Left colon (tissue), 2 donors: Measurements from ENCODE around the gene NCAM1. TPM values are rescaled to one million over a fixed set of nuclear protein-coding genes. Genes with fewer than 3 reads are reported as not detected.

Experiments used
- ATAC-seq: fragments of 200-7000 bp; cut with Tn5 transposase; one replicate; pipeline ENCODE4 v1.9.1; 2020; ENCODE audit warnings: mild to moderate bottlenecking, moderate library complexity
- DNase-seq, 2 donors: peaks; one replicate each; pipeline ENCODE4 v3.0.0-alpha.2; 2020
- intact Hi-C, 2 donors: fragments of 100-400 bp; cut with DNase I in 1 of 2; cut with micrococcal nuclease in 1 of 2; formaldehyde crosslinking; loops; one replicate each; pipeline versions ENCODE4 v1.11.2 to v1.14.0; 2022; cut with DNase I, micrococcal nuclease
- total RNA-seq, 2 donors: library from RNA; stranded (reverse); fragmentation: NEBNext Ultra II Directional; extraction: Animal tissue kit (Norgen Biotek cat#: 25700); gene quantifications; one replicate each; pipeline ENCODE4 v1.2.1, GENCODE V29; 2021
- donor health status: DM: no; HTN: no; CAD: no.
- donor health status: DM: yes; HTN: yes; CAD: no.

The NCAM1 gene
- total RNA-seq, 2 donors from 2014 or later = 3.1 to 12.1 TPM

GRCh38 chr11:113255741-113256140 lies 294.5 kb downstream of the NCAM1 start:
- ATAC-seq (no peak), DNase-seq (no peak)
- intact Hi-C loops = no loop called here

DNA sequence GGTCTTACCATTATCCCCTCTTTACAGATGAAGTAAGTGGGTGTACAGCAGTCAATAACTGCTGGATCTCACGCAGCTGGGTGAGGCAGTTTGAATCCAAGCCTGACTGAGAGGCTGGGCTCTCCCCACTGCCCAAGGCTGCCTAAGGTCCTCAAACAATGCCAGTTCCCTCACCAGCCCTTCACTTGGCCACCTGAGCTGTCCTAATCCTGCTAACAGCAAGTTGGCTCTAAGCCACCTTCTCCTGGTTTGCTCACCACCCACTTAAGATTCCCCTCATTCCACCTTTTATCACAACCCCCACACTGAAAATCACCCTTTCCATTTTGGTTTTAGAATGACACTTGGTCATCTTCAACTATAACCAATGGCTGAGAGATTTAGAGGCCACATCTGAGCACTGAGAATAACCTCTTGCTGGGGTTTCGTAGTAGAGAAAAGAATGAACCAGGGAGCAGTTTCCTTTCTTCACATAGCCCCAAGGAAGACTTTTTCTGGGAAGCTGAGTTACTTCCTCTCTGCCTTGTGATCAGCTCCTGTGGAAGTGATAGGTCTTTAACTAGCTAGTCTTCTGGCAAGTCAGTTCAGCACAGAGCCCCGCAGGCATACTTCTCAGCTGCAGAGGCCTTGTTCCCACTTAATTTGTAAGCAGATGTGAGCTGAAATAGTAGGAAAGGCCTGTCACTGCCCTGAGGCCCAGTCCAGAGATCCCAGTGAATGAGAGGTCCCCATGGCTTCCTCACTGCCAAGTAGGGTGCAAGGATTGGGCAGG lies 295.4 kb downstream of the NCAM1 start:
- no peak for DNase-seq
- ATAC-seq = no peak
- intact Hi-C loops = no loop called here

DNA sequence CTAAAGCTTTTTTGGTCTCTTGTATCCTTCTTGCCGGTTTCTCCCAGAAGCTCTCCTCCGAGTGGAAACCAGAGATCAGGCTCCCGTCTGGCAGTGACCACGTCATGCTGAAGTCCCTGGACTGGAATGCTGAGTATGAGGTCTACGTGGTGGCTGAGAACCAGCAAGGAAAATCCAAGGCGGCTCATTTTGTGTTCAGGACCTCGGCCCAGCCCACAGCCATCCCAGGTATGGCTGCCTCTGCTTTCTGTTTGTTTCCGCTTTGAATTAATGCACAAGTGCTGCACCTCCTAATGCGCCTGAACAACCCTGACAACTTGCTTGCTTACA lies 298.8 kb downstream of the NCAM1 start:
- intact Hi-C loops = no loop called here
- ATAC-seq (no peak), DNase-seq (no peak)

DNA sequence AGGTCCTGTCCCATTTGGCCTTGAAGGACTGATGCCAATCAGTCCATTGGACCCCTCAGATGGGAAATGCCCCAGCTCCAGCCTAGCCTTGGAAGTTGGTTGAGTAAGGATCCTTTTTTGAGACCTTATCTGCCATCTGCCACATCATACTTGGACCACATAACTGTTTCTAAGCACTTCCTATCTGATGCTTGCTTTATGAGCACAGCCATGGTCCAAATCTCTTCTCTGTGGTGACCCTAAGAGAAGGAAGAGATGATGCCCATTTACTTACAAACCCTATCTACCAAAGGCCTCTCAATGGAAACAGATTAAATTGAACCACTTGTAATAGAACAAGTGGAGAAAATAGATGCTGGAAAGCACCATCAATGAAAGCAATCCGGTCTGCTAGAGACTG lies 299.3 kb downstream of the NCAM1 start:
- DNase-seq = no peak
- intact Hi-C loops = no loop called here

DNA sequence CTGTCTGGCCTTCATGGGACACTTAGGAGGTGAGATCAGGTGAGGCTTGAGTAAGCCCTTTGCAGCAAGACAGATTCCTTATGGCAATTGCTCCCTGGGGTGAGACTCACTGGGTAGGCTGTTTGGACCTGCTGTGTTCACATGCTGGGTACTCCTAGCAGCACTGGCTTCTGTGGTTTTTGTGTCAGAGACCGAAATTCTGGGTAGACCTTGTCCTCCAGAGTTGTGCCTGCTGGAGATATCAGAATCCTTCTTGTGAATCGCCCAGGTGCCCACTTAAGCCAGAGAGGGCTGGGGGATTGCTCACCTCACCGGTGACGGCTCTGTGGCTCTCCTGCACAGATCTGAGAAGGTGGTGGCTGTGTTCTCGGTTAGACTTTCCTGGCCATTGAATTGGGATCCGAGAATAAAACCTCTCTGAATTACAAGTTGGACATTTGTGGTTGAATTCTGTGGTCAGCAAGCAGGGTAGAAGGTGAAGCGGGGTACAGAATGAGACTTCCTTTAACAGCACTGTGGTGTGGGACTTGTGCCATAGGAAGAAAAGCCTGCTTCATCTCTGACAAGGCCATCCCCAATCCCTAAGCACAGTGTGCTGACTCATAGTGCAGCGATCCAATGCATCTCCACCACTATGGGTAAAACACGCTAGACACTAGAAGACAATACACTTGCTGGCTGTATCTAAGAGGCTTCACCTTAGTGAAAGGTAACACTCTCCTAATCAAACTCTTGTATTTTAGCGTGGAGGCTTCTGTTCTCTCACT lies 300.7 kb downstream of the NCAM1 start:
- intact Hi-C loops = no loop called here
- ATAC-seq = no peak
- DNase-seq = no peak

More for the DNA sequence above, 299.3 kb downstream of the NCAM1 start:
- ATAC-seq = no peak

DNA sequence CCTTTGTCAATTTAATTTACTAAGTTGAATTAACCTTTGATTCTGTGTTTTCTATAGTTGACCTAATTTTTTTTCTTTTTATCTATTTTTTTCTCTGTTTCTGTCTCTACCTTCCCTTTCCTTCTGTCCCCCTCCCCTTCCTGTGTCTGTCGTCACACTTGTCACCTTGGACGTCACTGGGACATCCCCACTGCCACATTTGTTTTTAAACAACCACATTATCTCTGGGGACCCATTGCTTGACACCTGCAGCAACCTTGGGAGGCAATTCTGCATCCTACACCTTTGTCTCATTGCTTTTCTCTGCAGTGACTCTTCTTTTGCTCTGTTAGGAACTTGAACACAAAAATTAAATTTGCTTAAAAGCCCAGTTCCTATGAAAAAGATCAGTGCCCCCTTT lies 301.4 kb downstream of the NCAM1 start:
- intact Hi-C loops = no loop called here

DNA sequence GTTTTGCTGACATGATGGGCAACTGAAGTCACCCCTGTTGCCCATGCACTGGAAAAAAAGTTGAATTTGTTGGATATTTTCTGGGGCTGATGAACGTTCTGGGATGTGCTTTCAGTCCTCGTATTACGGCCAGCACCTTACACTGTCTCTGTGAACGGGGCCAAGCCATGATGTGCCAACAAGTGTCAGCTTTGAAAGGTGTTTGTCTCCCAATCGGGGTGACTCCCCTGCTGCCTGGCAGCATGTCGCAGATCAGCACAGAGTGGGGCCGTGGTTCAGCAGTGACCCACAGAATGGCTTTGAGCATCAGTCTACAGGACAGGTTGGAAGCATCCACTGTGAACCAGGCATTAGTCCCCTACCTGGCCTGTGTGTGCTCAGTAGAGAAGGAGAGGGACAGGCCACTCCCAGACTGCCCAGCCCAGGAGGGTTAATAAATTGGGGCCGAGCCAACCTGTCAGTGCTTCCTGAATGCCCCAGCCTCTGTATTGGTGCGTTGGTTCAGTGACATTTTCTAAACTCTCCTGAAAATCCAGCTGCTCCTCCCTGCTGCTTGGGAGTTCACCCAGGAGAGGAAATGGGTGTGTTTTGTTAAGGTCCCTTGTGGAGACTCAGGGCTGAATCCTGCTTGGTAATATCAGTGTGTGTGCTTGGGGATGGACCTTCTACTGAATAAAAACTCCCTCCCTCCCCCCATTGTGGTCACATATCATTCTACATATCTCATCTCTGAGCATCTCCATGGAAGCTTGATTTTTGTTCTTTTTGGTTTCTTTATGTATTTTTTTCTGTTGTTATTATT lies 302.4 kb downstream of the NCAM1 start:
- no peak for DNase-seq
- intact Hi-C loops = no loop called here
- no peak for ATAC-seq

More for the DNA sequence above, 301.4 kb downstream of the NCAM1 start:
- DNase-seq (no peak), ATAC-seq (no peak)

- intact Hi-C loops = no loop called here
- ATAC-seq = no peak
- no peak for DNase-seq
Measured at GRCh38 chr11:113265362-113265761, 304.1 kb downstream of the NCAM1 start.

DNA sequence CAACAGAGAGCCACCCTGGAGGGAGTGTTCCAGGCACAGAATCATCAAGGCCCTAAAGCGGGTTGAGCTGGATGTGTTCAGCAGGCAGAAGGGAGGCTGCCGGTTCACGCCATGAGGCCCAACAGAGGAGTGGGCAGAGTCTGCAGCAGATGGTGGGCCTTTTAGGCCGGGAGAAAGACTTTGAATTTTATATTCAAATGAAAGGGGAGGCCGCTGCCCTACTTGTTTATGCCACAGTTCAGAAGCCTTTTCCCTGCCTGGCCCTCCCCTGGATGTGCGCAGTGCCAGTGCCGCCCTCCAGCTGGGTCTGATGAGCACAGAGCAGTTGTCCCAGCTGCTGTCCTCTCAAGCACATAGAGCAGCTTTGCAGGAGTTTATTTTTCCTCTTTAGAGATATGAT lies 306.3 kb downstream of the NCAM1 start:
- ATAC-seq (no peak), DNase-seq (no peak)
- intact Hi-C loops = no loop called here

GRCh38 chr11:113269096-113269495 lies 307.9 kb downstream of the NCAM1 start:
- intact Hi-C loops = no loop called here
- ATAC-seq (no peak), DNase-seq (no peak)

DNA sequence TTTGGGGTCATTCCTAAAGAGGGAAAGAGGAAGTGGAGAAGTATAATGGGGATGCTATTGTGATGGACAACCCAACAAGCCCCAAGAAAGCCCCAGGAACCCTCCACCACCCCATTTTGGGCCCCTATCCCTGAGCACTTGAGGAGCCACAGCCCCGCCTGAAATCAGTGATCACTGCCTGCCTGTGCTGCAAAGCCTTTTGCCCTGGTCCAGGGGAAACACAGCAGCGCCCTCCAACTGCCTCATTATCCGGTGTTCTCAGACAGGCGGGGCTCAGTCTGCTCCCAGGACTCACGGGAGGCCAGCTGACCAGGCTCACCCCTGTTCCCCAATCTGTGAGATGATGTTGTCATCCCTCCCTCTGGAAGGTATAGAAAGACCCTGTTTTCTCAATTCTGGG lies 308.4 kb downstream of the NCAM1 start:
- no peak for ATAC-seq
- intact Hi-C loops = no loop called here
- DNase-seq = no peak

DNA sequence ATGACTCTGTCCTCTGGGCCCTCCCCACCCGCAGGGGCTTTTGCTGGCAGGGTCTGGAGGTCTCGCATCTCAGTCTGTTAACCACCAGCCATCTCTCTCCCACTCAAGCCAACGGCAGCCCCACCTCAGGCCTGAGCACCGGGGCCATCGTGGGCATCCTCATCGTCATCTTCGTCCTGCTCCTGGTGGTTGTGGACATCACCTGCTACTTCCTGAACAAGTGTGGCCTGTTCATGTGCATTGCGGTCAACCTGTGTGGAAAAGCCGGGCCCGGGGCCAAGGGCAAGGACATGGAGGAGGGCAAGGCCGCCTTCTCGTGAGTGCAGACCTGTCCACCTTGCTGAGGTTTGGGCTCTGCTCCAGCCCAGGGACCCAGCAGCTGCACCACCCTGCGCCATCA lies 308.9 kb downstream of the NCAM1 start:
- DNase-seq = no peak
- no peak for ATAC-seq
- intact Hi-C loops = no loop called here

GRCh38 chr11:113271551-113272245 lies 310.5 kb downstream of the NCAM1 start:
- no peak for ATAC-seq
- intact Hi-C loops = no loop called here
- no peak for DNase-seq

- no peak for DNase-seq
- intact Hi-C loops = no loop called here
- ATAC-seq = no peak
Measured at GRCh38 chr11:113272281-113272680, 311.1 kb downstream of the NCAM1 start.

- ATAC-seq (no peak), DNase-seq (no peak)
- intact Hi-C loops = no loop called here
Measured at GRCh38 chr11:113272927-113273615, 311.9 kb downstream of the NCAM1 start.

DNA sequence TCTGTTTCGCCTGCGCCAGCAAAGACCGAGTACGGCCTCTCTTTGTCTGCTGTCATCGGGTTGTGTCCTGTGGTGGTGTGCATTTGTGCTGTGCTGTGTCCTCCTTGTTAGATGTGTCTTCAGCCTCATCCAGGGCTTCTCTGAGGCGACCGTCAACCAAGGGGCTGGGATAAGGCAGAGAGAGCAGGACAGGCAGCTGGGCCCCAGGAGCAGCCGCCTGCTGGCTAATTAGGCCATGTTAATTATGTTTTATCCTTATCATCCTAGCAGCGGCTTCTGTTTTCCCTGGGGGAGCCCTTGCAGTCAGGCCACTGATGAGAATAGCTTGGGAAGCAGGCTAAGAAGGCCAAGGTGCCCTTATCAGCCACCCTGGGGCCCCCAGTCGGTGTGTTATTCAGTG lies 312.5 kb downstream of the NCAM1 start:
- ATAC-seq = no peak
- intact Hi-C loops = no loop called here
- no peak for DNase-seq

- ATAC-seq (no peak), DNase-seq (no peak)
- intact Hi-C loops = no loop called here
Measured at GRCh38 chr11:113274713-113275582, 313.7 kb downstream of the NCAM1 start.

DNA sequence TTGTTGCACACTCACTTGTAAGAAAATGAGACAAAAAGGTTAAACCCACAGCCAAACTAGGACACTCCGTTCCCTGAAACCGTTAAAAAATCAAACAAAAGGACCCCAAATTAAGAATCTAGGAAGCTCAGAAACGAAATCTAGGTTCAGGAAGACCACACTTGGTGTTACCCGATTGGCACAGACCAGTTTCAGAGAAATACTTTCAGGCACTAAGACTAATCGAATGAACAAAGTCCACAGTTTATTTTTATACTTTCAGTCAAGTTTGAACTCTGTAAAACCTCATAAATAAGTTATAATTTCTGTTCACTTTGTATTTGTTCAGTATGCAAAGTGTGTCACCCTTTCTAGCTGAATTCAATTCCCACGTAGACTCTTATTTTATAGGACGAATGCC lies 314.4 kb downstream of the NCAM1 start:
- intact Hi-C loops = no loop called here
- ATAC-seq (no peak), DNase-seq (no peak)
